Tibial artery (tissue), 4 donors: ENCODE measurements around the gene RSPH4A.
"Not testable (repeated sequence)": the region's sequence is repeated elsewhere in the genome, so short reads cannot be mapped to it uniquely, and the experiment has no call there.

ENCODE experiments used
- DNase-seq, 2 donors: peaks; one replicate each; pipeline ENCODE4 v3.0.0-alpha.2; 2019
- H3K27ac ChIP-seq, 2 donors: fragments of 200-600 bp; sonication (generic) in 1 of 2; 1 replicate in 1 of 2; 2 replicates in 1 of 2; pipeline ENCODE4 v1.5.1; 2018 to 2019; ENCODE audit warnings: mild to moderate bottlenecking in 1 of 2
- H3K27me3 ChIP-seq, 2 donors: fragments of 200-600 bp; sonication (generic) in 1 of 2; one replicate each; pipeline versions ENCODE4 v1.5.1 to v1.6.0; 2016 to 2019
- H3K36me3 ChIP-seq, 3 donors: fragments of 200-600 bp; sonication (generic) in 2 of 3; one replicate each; pipeline ENCODE4 v1.5.1; 2016 to 2019; ENCODE audit warnings: mild to moderate bottlenecking in 2 of 3
- H3K4me1 ChIP-seq, 4 donors: fragments of 200-600 bp; sonication (generic) in 2 of 4; 1 replicate in 3 of 4; 2 replicates in 1 of 4; pipeline ENCODE4 v1.5.1; 2016 to 2019
- H3K4me3 ChIP-seq, 2 donors: fragments of 200-600 bp; sonication (generic) in 1 of 2; 1 replicate in 1 of 2; 2 replicates in 1 of 2; pipeline ENCODE4 v1.5.1; 2018 to 2019; ENCODE audit warnings: mild to moderate bottlenecking in 2 of 2
- H3K9me3 ChIP-seq, 3 donors: fragments of 200-600 bp; sonication (generic) in 1 of 3; one replicate each; pipeline ENCODE4 v1.5.1; 2016 to 2019
- CTCF ChIP-seq, 2 experiments: fragments of 200-600 bp in 1 of 2; fragments of 450-650 bp in 1 of 2; IDR thresholded peaks; one replicate each; pipeline ENCODE4 v1.5.1; 2017 to 2019; ENCODE audit warnings: antibody characterized with exemption in 2 of 2, mild to moderate bottlenecking in 1 of 2, moderate library complexity in 1 of 2
- intact Hi-C: fragments of 100-400 bp; cut with DNase I; formaldehyde crosslinking; loops from one replicate; pipeline ENCODE4 v1.15.0; 2023; ENCODE audit warnings: low total_unique reads

The RSPH4A gene

GRCh38 chr6:116661594-116661993, 45.3 kb downstream of the RSPH4A start:
- TF ChIP-seq CTCF (IDR thresholded peaks at IDR 0.05): no peak
- H3K4me1 ChIP-seq: peaks cover 0 to 23% (median 5%) of the 10 kb centered on the region in 4 donors
- no peak overlapping the region for H3K27ac ChIP-seq
- no peak overlapping the region for H3K4me3 ChIP-seq
- intact Hi-C loops: no loop called here
- no peaks in the 10 kb centered on the region for H3K27me3 ChIP-seq
- peaks cover 0 to 12% (median 6%) of the 10 kb centered on the region in 3 donors for H3K36me3 ChIP-seq
- no peaks in the 10 kb centered on the region for H3K9me3 ChIP-seq
- no peak for DNase-seq

- Histone ChIP-seq H3K4me1 (peaks cover 0 to 29% (median 5%) of the 10 kb centered on the region in 4 donors), H3K27me3 (no peaks in the 10 kb centered on the region), H3K4me3 (no peak overlapping the region), H3K27ac (no peak overlapping the region), H3K9me3 (no peaks in the 10 kb centered on the region), H3K36me3 (peaks cover 0 to 7% (median 6%) of the 10 kb centered on the region in 3 donors)
- TF ChIP-seq CTCF (IDR thresholded peaks at IDR 0.05): no peak
- no peak for DNase-seq
- intact Hi-C loops: no loop called here
These were observed 45.9 kb downstream of the RSPH4A start for GRCh38 chr6:116662202-116662601.

GRCh38 chr6:116663308-116663707, 47.0 kb downstream of the RSPH4A start:
- H3K27me3 ChIP-seq: no peaks in the 10 kb centered on the region
- H3K4me3 ChIP-seq: no peak overlapping the region
- TF ChIP-seq CTCF (IDR thresholded peaks at IDR 0.05): no peak
- DNase-seq: no peak
- H3K27ac ChIP-seq: no peak overlapping the region
- H3K9me3 ChIP-seq: no peaks in the 10 kb centered on the region
- intact Hi-C loops: no loop called here
- peaks cover 3 to 37% (median 8%) of the 10 kb centered on the region in 4 donors for H3K4me1 ChIP-seq
- no peaks in the 10 kb centered on the region for H3K36me3 ChIP-seq

- intact Hi-C loops, H3K27ac ChIP-seq, H3K27me3 ChIP-seq, DNase-seq, H3K36me3 ChIP-seq, H3K4me3 ChIP-seq, H3K9me3 ChIP-seq: not testable (repeated sequence)
- peaks cover 3 to 37% (median 8%) of the 10 kb centered on the region in 4 donors for H3K4me1 ChIP-seq
These were observed 47.9 kb downstream of the RSPH4A start for GRCh38 chr6:116664169-116664568.

GRCh38 chr6:116665464-116665863, 49.2 kb downstream of the RSPH4A start:
- TF ChIP-seq CTCF (IDR thresholded peaks at IDR 0.05): no peak
- H3K4me3 ChIP-seq: no peak overlapping the region
- DNase-seq: no peak
- H3K4me1 ChIP-seq: peaks cover 3 to 37% (median 8%) of the 10 kb centered on the region in 4 donors
- H3K27me3 ChIP-seq: no peaks in the 10 kb centered on the region
- H3K27ac ChIP-seq: no peak overlapping the region
- intact Hi-C loops: no loop called here
- H3K9me3 ChIP-seq: no peaks in the 10 kb centered on the region
- H3K36me3 ChIP-seq: no peaks in the 10 kb centered on the region

- no peak overlapping the region for H3K4me3 ChIP-seq
- H3K9me3 ChIP-seq: no peaks in the 10 kb centered on the region
- no peak for DNase-seq
- no peak overlapping the region for H3K27ac ChIP-seq
- intact Hi-C loops: no loop called here
- peaks cover 3 to 37% (median 8%) of the 10 kb centered on the region in 4 donors for H3K4me1 ChIP-seq
- no peaks in the 10 kb centered on the region for H3K36me3 ChIP-seq
- no peaks in the 10 kb centered on the region for H3K27me3 ChIP-seq
- no peak for TF ChIP-seq CTCF (IDR thresholded peaks at IDR 0.05)
These were observed 50.6 kb downstream of the RSPH4A start for GRCh38 chr6:116666869-116667268.
